ENCODE results near the gene KLHL40. TPM values are rescaled to one million over a fixed set of nuclear protein-coding genes. Genes with fewer than 3 reads are reported as not detected.
"Not testable (repeated sequence)": the region's sequence is repeated elsewhere in the genome, so short reads cannot be mapped to it uniquely, and the experiment has no call there.

Gene KLHL40
- total RNA-seq, 1 donor from 2014 or later, result not detected

DNA sequence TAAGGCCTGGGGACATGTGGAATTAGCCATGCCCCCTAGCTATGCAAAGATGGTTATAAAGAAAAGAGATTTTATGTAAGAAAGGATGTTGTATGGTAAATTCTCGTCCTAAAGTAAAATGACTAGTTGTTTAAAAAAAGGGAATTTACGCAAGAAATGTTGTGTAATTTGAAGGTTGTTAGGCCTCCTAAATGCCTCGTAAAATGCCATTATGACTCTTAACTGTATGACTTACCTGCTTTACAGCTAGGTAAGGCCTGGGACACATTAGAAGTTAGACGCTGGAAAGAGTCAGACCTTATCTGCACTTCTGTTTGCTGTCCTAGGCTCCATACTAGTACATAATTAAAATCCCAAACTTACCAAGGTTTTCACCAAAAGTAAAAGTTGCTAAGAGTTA lies 34.8 kb downstream of the KLHL40 start:
- DNase-seq (ENCODE audit: low read depth in 2 of 2), result no peak

DNA sequence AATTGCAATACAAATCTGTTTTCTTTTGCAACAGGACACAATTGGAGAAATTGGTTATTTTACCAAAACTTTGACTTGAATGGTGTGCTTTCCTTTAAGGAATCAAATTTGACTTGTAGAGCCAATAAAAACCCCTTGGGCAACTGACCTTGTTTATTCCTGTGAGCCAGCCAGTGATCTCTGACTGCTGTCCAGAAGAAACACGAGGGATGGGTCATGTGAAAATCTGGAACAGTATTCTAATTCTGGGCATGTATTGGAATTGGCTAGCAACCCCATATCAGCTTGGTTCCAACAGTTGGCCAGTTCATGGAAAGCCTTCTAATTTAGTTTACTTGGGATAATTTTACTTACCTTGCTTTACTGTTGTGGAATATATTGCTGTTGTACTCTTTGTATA lies 36.4 kb downstream of the KLHL40 start:
- DNase-seq (ENCODE audit: low read depth in 2 of 2), result no peak

DNA sequence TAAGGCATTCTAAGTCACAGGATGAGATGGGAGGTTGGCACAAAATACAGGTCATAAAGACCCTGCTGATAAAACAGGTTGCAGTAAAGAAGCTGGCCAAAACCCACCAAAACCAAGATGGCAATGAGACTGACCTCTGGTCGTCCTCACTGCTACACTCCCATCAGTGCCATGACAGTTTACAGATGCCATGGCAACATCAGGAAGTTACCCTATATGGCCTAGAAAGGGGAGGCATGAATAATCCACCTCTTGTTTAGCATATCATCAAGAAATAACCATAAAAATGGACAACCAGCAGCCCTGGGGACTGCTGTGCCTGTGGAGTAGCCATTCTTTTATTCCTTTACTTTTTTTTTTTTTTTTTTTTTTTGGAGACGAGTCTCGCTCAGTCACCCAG lies 37.1 kb downstream of the KLHL40 start:
- DNase-seq (ENCODE audit: low read depth in 2 of 2), result not testable (repeated sequence)

DNA sequence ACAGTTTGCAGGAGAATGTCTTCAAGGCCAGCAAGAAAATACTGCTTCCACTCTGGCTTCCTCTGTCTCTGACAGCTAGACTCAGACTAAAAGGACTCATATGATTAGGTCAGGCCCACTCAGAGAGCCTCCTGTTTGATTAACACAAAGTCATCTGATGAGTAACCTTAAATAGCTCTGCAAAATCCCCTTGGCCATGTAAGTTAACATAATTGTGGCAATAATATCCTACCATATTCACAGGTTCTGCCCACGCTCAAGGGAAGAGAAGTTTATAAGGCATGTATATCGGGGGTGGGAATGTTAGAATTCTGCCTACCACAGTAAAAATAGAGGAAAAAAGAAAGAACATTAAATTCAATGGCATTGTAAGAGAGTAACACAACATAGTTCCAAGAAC lies 37.9 kb downstream of the KLHL40 start:
- DNase-seq (ENCODE audit: low read depth in 2 of 2), result no peak

DNA sequence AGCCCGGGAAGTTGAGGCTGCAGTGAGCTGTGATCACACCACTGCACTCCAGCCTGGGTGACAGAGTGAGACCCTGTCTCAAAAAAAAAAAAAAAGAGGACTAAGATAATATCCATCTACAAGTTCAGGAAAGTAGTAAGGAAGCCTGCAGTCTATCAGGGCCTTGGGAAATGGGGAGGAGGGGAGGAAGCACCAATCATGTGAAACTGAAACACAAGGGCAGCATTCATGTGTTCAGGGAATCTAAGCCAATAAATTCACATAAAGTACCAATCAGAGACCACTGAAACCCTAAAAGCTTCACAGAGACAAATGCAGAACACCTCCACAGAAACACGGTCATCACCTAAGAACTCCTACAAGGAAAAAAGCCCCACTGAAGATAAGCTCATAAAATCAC lies 40.1 kb downstream of the KLHL40 start:
- DNase-seq (ENCODE audit: low read depth in 2 of 2), result no peak

DNA sequence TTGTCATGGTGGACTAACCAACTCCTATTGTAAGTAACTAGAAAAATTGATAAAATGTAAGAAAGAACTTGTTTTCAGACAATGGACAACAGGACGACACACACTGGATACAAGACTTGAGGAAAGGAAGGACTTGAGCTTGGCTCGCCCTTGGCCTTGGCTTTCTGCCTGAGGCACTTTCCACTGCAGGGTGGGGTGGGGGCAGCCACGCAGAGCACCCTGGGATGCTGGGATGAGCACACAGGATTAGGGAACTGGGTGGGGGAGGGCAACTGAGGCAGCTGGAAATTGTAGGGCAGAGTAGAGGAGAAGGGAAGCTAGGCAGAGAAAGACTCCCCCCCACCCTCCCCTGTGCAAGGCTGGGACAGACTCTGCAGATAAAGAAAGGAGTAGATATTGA lies 42.7 kb downstream of the KLHL40 start:
- DNase-seq (ENCODE audit: low read depth in 2 of 2), result no peak

DNA sequence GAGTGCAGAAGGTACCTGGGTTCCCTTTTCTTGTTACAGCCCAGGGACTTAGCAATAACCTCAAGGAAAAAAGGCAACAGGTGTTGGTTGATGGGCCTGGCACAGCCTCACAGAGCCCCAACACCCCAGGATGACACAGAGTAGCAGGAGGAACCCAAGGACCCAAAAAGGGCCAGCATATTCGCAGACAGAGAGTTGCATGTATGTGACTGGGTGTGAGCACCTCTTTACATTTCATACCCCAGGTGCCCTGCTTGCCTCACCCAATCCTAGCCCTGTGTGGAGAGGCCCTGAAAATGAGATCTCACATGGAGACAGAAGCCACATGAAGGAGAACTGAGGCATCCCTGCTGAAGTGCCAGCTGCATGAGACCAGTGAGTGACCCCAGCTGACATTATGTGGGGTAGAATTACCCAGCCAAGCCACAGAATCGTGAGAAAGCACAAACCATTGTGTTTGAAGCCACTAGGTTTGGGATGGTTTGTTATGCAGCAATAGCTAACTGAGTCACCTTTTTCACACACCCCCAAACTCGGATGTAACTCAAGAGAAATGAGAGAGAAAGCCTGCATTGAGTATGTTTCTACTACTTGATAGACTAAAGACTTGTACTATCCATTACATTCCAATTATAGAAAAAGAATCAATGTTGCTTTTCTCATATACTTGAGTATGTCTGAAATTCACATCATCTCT lies 43.5 kb downstream of the KLHL40 start:
- no peak for DNase-seq (ENCODE audit: low read depth in 2 of 2)

DNA sequence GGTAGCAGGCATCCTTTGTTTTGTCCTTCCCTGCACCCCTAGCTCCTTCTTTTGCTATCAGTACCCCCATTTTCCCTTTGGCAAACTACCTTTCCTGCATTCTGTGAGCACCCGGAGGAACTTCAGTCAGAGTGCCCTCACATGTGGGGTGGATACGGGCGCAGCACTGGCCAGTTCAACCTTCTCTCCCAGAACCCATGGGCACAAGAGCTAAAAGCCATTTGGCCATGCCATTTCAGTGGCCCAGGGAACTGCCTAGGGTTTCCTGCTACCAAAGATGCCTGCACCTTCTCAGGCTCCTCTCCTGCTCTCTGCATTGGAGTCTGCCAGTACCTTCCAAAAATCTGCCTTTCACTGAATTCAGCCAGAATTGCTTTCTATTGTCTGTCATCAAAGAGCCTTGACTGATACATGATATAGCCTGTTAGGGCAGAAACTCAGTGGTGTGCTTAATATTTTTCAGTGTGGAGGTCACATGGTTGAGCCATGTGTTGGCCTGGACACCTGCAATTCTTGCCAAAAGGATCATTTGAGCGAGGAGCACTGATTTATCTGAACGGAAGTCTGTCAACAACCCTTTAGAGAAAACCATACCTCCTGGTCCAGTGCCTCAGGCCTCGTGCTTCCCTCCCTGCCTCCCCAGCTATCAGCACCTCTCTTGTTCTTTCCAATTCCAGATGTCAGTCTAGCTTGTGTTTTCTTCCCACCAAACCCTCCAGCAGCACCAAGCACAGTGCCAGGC lies 44.2 kb downstream of the KLHL40 start:
- no peak for DNase-seq (ENCODE audit: low read depth in 2 of 2)

DNA sequence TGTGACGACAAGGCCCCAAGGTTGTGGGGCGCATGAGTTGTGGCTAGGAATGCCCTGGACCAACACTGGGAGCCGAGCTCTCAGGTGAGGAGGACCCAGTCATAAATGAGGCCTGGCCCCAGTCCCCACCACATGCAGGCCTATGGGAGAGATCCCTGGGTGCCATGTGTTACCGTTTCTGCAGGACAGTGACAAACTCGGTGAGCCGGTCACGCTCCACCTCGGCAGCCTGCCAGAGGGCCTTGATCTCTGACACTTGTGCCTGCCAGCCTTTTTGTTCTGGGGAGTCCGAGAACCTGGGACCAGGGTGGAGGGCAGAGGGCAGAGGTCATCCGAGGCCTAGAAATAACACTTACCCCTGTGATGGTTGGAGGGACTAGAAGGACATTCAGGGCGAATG lies 45.0 kb downstream of the KLHL40 start:
- no peak for DNase-seq (ENCODE audit: low read depth in 2 of 2)

DNA sequence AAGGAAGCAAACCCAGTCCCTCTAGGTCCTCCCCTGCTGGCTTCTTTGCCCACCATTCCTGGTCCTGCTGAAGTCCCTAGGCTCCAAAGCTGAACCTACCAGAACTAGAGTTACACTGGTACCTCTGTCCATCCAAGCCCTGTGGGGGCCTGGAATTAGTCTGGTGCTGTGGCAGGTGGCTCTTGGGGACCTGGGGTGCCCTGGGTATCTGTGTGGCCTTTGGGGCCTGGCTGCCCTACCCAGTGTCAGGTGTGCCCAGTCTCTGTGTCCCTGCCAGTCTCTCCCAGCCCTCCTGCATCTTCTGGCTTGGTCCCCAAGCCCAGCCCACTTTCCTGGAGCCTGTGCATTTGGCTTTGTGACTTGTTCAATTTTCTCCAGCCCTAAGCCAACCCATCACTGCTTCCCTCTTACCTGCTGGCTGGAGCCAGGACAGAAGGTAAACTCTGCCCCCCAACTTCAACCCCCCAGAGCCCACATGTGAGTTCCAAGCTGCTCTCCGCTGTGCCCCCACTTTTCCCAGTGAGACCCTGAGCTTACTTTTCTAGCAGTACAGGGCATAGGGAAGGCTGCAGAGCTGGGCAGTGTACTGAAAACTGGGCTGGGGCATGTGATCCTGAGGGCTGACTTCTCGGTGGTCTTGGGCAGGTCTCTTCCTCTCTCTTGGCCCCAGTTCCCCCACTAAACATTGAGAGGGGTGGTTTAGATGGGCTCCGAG lies 45.5 kb downstream of the KLHL40 start:
- DNase-seq (ENCODE audit: low read depth in 2 of 2), result no peak

DNA sequence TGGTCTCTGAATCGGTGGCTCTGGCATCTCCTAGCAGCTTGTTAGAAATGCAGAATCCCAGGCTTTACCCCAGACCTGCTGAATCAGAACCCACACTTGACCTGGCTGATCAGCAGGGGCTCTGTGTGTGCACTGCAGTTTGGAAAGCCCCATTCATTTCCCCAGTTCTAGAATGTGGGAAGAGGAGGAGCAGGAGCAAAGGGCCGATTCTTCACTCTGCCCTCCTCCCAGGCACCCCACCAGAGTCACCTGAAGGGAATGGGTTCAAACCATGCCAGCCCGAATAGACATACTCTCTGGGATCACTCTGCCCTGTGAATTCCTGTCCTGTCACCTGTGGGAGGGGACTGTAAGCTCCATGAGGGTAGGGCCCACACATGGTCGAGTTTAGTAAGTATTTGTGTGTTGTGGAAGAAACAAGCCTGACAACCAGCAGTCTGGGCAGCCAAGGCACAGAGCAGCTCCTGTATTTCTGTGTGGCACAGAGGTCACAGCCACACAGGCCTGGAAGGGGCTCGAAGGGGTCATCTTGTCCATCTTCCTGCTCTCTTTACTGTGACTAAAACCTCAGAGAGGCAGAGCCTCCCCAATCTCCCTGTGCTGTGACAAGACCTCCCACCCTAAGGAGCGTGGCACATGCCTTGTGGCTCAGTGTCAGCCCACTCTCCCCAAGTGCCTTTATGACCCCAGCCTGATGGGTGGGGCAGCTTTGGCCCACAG lies 46.3 kb downstream of the KLHL40 start:
- DNase-seq (ENCODE audit: low read depth in 2 of 2), result no peak

DNA sequence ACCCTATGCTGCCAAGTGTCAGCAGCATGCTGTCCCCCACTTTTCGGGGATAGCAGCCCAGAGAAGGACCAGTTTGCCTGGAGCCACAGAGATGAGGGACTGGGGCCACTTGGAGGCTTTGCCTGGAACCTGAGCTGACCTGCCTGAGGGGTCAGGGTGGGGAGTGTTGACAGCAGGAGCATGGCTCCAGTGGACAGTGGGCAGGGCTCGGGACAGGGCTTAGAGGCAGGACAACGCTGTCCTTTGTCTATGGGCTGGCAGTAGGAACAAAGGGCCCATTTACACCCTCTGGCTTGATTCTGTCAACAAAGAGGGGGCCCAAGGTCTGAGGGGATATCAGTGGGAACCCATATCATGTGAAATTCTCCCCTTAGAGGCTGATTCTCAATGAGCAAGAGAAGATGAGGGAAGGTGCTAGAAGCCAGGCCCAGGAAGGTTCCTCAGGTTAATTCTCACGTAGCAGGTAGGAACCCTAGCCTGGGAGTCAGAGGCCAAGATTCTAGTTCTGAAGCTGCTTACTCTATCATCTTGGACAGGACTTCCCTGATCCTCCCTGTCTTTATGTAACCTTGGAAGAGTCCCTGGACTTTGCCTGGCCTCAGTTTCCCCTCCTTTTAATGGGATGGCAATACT lies 47.0 kb downstream of the KLHL40 start:
- no peak for DNase-seq (ENCODE audit: low read depth in 2 of 2)

DNA sequence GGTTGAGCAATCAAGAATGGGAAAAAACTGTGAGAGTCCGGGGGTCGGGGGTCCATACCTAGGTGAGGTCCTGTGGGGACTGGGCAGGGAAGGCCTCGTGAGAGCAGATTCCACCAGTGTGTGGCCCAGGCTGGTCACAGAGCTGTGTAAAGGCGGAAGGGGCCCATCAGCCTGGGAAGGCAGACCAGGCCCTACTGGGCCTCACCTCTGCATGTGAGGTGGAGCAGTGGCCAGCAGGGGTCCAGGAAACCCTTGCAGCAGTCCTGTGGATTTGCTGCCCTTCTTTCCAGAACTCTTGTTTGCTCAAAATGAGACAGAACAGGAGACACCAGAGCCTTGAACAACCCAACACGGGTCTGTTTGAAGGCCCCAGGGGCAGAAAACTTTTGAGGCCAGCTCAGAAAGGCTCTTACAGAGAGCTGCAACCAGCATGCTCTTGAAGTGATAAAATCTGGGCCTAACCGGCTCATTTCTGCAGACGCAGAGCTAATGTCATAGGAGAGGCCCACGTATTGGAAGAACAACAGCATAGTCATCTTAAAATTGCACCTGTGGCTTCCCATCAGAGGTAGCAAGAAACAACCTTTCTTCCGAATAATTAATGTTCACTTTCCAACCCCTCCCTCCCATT lies 47.6 kb downstream of the KLHL40 start:
- DNase-seq (ENCODE audit: low read depth in 2 of 2), result no peak

DNA sequence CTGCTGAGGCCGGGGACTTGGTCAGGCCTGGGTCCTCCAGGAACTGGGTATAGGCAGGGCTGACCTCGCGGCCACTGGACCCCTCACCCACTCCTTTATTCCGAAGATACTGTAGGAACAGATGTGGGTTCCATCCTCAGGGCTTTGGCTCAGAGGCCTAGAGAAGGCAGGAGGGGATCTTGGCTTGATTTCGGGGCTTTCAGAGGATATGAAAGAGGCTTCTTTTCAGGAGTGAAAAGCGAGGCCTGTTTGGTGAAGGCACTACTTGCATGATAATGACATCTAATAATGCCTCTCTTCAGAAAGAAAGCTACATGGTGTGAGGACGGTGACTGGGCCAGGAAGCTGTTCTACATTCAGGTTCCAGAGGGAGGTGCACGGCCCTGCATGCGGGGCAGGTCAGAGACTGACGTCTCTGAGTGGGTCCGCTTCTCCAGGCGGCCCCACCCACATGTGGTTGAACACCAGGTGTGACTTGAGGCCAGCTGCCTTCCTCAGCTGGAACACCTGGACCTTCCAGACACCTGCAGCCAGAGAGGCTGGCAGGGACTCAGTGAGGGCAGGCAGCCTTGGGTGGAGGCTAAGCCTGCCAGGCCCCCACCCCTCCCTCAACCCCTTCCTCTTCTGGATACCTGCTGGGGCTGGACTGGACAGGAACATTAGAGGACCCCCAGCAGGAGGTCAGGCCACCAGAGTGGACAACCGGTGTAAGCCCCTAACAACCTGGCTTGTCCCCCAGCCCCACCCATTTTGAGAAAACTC lies 48.3 kb downstream of the KLHL40 start:
- no peak for DNase-seq (ENCODE audit: low read depth in 2 of 2)

DNA sequence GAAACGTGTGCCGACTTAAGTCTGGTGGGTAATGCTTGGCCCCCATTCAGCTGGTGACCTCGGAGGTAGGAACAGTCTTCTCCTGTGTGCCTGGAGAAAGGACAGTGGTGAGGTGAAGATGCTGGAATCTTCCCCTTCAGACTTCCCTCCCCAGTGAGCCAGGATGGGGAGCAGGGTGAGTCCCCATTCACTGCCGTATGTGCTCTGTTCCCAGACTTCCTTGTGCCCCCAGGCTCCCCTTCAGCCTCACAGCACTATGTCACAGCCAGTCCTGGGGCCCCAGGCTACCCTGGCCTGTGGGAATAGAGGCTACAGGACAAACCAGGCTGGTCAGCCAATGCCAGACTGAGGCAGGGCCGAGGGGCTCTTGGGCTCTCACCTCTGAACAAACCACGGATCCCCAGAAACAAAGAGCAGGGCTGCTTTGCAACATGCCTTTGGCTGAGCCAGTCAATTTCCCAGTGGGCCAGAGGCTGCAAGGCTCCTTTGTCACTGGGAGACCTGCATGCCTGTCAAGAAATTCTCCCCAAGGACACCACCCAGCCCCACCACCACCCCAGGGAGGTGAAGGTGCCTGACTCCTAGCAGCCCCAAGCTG lies 49.0 kb downstream of the KLHL40 start:
- no peak for DNase-seq (ENCODE audit: low read depth in 2 of 2)

DNA sequence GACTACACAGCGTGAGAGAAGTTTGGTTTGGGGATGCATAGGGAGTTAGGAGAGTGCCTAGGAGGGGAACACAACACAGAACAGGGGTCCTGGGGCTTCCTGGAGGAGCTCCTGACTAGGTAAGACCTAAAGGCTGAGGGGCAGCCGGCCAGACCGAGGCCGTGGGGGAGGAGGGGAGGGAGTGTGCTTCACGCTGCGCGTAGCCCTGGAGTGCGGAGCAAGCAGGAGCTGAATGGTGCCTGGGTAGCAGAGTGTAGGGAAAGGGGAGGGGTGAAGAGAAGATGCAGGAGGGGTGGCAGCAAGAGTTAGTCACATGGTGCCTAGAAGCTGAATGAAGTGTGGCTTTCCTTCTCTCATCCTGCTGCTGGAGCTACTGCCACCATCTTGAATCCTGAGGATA lies 49.7 kb downstream of the KLHL40 start:
- no peak for DNase-seq (ENCODE audit: low read depth in 2 of 2)

DNA sequence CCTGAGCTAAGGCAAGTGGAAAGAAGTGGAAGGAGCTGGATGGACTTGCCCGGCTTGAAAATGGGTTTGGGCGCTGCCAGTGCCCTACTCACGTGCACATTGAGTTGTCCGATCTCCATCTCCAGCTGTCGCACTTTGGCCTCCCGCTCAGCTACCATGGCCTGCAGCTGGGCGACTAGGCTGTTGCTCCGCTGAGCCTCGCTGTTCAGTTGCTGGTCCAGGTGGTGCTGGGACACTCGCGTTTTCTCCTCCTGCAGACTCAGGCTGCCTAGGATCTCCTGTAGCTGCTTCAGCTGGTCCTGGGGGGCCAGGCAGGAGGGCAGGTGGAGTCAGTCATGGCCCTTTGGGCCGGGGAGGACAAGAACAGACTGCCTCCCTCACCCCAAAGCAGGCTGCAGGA lies 50.3 kb downstream of the KLHL40 start:
- no peak for DNase-seq (ENCODE audit: low read depth in 2 of 2)

DNA sequence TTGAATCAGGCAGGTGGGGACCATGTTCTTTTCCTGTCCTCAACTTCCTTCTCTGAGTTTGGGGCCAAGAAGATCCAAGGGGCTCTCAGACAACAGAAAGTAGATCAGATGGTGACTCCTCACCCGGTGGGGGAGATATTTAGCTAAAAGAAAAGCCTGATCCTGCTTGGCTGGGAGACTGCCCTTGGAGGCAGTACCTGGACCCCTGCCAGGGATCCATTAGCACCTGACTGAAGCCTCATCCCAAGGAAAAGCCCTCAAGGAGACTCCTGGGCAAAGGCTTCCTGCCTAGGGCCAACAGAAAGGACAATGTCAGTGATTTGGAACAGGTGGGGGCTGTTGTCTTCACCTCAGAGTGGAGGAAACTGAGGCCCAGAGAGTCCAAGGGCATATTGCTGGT lies 50.7 kb downstream of the KLHL40 start:
- DNase-seq (ENCODE audit: low read depth in 2 of 2), result no peak

DNA sequence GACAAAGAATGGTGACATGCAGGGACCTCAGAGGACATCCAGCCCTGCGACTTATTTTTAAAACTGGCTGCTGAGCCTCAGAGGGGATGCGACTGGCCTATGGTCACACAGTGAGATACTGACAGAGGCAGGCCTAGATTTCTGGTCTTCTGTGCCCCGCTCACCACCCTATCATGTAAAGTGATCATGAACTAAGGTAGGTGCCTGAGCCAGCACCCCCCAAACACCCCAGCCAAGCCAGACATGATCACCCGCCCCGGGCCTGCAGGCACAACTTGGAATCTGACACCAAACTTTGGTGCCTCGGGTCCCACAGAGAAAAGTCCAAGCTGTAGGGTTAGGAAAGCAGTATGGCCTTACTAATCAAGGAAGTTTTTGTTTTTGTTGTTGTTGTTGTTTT lies 51.2 kb downstream of the KLHL40 start:
- DNase-seq (ENCODE audit: low read depth in 2 of 2), result no peak
